GM12878 (cell line): ENCODE measurements around the gene TMX4. TPM values are rescaled to one million over a fixed set of nuclear protein-coding genes. Genes with fewer than 3 reads are reported as not detected.

Source experiments
- ATAC-seq: fragments of 200-7000 bp; cut with Tn5 transposase; 3 replicates; pipeline ENCODE4 v1.9.1; 2020; ENCODE audit warnings: mild to moderate bottlenecking, moderate library complexity
- BruUV-seq: library from RNA; stranded (reverse); fragments of 400-500 nt; replicated peaks from 2 replicates; lab custom pipeline; 2021; lab: Mats Ljungman, UMichigan
- CTCF ChIA-PET: fragments of 300-600 bp; sonication (Branson Sonifier 250); formaldehyde crosslinking; extraction: SDS; loops from one replicate; lab custom pipeline; 2021; ENCODE audit warnings: inconsistent platforms; lab: Yijun Ruan, JAX
- POLR2A ChIA-PET: fragments of 350-600 bp; formaldehyde crosslinking; extraction: SDS; loops from one replicate; lab custom pipeline; 2021; ENCODE audit warnings: inconsistent platforms; lab: Charles Lee
- RAD21 ChIA-PET: fragments of 300-600 bp; sonication (Branson Sonifier 250); formaldehyde crosslinking; loops from one replicate; lab custom pipeline; 2023; ENCODE audit warnings: antibody characterized with exemption; ENCODE audit not compliant: unreplicated experiment; lab: Charles Lee
- SMC1A ChIA-PET: fragments of 300-600 bp; sonication (Branson Sonifier 250); formaldehyde crosslinking; loops from one replicate; lab custom pipeline; 2023; ENCODE audit not compliant: unreplicated experiment, uncharacterized antibody; lab: Charles Lee
- DNase-seq: peaks from one replicate; pipeline ENCODE4 v3.0.0-alpha.2; 2011; ENCODE audit warnings: low read depth, low spot score
- FAIRE-seq: peaks from 3 replicates; lab custom pipeline; 2011; peaks lifted over from hg19 to GRCh38; lab: Jason Lieb, UNC
- H2AFZ ChIP-seq: 2 replicates; pipeline ENCODE4 v1.6.0; 2011; ENCODE audit warnings: low read depth, low read length, control low read depth; ENCODE audit not compliant: control insufficient read depth
- H3K27ac ChIP-seq: 2 replicates; pipeline ENCODE4 v1.5.1; 2011; ENCODE audit warnings: control low read depth; ENCODE audit not compliant: control insufficient read depth, insufficient read depth
- H3K27me3 ChIP-seq, 2 experiments: replicated peaks in 1 of 2; 2 replicates each; pipeline versions ENCODE4 v1.6.0 to v1.6.1; 2011; ENCODE audit warnings: low read length in 1 of 2; ENCODE audit not compliant: control insufficient read depth in 2 of 2, insufficient read depth in 2 of 2
- H3K36me3 ChIP-seq, 2 experiments: 2 replicates each; pipeline ENCODE4 v1.5.1; 2011; ENCODE audit warnings: low read length in 1 of 2; ENCODE audit not compliant: control insufficient read depth in 2 of 2, insufficient read depth in 2 of 2
- H3K4me1 ChIP-seq: 2 replicates; pipeline ENCODE4 v1.6.1; 2011; ENCODE audit warnings: mild to moderate bottlenecking, low read length, moderate library complexity, mixed read lengths; ENCODE audit not compliant: control insufficient read depth, insufficient read depth
- H3K4me2 ChIP-seq: 2 replicates; pipeline ENCODE4 v1.6.0; 2011; ENCODE audit warnings: control low read depth; ENCODE audit not compliant: control insufficient read depth, insufficient read depth
- H3K4me3 ChIP-seq: fragments of 200-600 bp; sonication (generic); 2 replicates; pipeline ENCODE4 v1.5.1; 2016
- H3K79me2 ChIP-seq: 2 replicates; pipeline ENCODE4 v1.6.0; 2011; ENCODE audit warnings: low read length; ENCODE audit not compliant: control insufficient read depth, insufficient read depth
- H3K9ac ChIP-seq: 2 replicates; pipeline ENCODE4 v1.8.0; 2011; ENCODE audit warnings: low read length, control low read depth, mixed read lengths; ENCODE audit not compliant: control insufficient read depth, insufficient read depth
- H3K9me3 ChIP-seq: replicated peaks from 3 replicates; pipeline ENCODE4 v1.5.1; 2011; ENCODE audit warnings: mild to moderate bottlenecking, low read length; ENCODE audit not compliant: control insufficient read depth, insufficient read depth
- H4K20me1 ChIP-seq: 2 replicates; pipeline ENCODE4 v1.6.0; 2011; ENCODE audit not compliant: control insufficient read depth, insufficient read depth
- ASH2L ChIP-seq: fragments of 300-600, 200-600 bp; sonication (generic); IDR thresholded peaks from 2 replicates; pipeline ENCODE4 v1.6.1; 2017; ENCODE audit warnings: low read depth, mild to moderate bottlenecking, borderline replicate concordance
- BHLHE40 ChIP-seq, 2 experiments: fragments of 450-650 bp in 1 of 2; IDR thresholded peaks; 2 replicates each; pipeline ENCODE4 v1.6.1; 2011 to 2017; ENCODE audit warnings: low read depth in 2 of 2, borderline replicate concordance in 1 of 2, improper control_type of control experiment in 1 of 2, low read length in 1 of 2, mild to moderate bottlenecking in 1 of 2
- EP300 ChIP-seq, 2 experiments: fragments of 150-350 bp in 1 of 2; IDR thresholded peaks; 2 replicates each; pipeline ENCODE4 v1.6.1; 2011 to 2012; ENCODE audit warnings: low read depth in 2 of 2, low read length in 2 of 2, borderline replicate concordance in 1 of 2, improper control_type of control experiment in 1 of 2, inconsistent platforms in 1 of 2; ENCODE audit not compliant: control insufficient read depth in 1 of 2
- GATAD2B ChIP-seq: fragments of 450-650 bp; conservative IDR thresholded peaks from 2 replicates; pipeline ENCODE4 v1.6.1; 2017; ENCODE audit warnings: low read depth, mild to moderate bottlenecking, moderate library complexity
- HDAC6 ChIP-seq: fragments of 200-600 bp; sonication (generic); IDR thresholded peaks from one replicate; pipeline ENCODE4 v1.8.0; 2017; ENCODE audit warnings: antibody characterized with exemption; ENCODE audit not compliant: unreplicated experiment
- NFYB ChIP-seq: IDR thresholded peaks from 2 replicates; pipeline ENCODE4 v1.6.1; 2011; ENCODE audit warnings: low read depth, mild to moderate bottlenecking, low read length, improper control_type of control experiment, moderate library complexity; ENCODE audit not compliant: insufficient read depth
- NRF1 ChIP-seq: conservative IDR thresholded peaks from 2 replicates; pipeline ENCODE4 v1.6.1; 2011; ENCODE audit warnings: mild to moderate bottlenecking, low read depth, low read length, improper control_type of control experiment
- PAX5 ChIP-seq: IDR thresholded peaks from 2 replicates; pipeline ENCODE4 v1.6.1; 2011; ENCODE audit warnings: low read depth, low read length, borderline replicate concordance
- RAD21 ChIP-seq: IDR thresholded peaks from 2 replicates; pipeline ENCODE4 v1.6.1; 2011; ENCODE audit warnings: mild to moderate bottlenecking, low read depth, low read length, moderate library complexity; ENCODE audit not compliant: insufficient read depth
- SREBF2 ChIP-seq: IDR thresholded peaks from 2 replicates; pipeline ENCODE4 v1.6.1; 2012; ENCODE audit warnings: mild to moderate bottlenecking, low read length
- TCF12 ChIP-seq: IDR thresholded peaks from 2 replicates; pipeline ENCODE4 v1.6.1; 2011; ENCODE audit warnings: low read depth, mild to moderate bottlenecking, low read length
- ZNF217 ChIP-seq: fragments of 450-650 bp; IDR thresholded peaks from 2 replicates; pipeline ENCODE4 v1.6.1; 2017; ENCODE audit warnings: antibody characterized with exemption, mild to moderate bottlenecking
- ZNF384 ChIP-seq: IDR thresholded peaks from 2 replicates; pipeline ENCODE4 v1.6.1; 2012; ENCODE audit warnings: low read depth, mild to moderate bottlenecking, low read length, improper control_type of control experiment, borderline replicate concordance
- ZNF622 ChIP-seq: fragments of 450-650 bp; IDR thresholded peaks from 2 replicates; pipeline ENCODE4 v1.6.1; 2017; ENCODE audit warnings: mild to moderate bottlenecking, inconsistent platforms
- WGBS: methylation state at CpG from one replicate; pipeline ENCODE4 v1.1.6; 2016; ENCODE audit warnings: low lambda C conversion rate; ENCODE audit not compliant: insufficient replicate concordance, insufficient coverage; ENCODE audit errors: missing lambda C conversion rate; 5-methylcytosine and 5-hydroxymethylcytosine counted together
- in situ Hi-C: fragments of 300-500 bp; cut with MboI; formaldehyde crosslinking; loops from 9 replicates; pipeline ENCODE4 v1.14.3; 2018; ENCODE audit warnings: mixed read lengths
- intact Hi-C: fragments of 100-400 bp; cut with micrococcal nuclease; formaldehyde crosslinking; loops from one replicate; pipeline ENCODE4 v1.14.2; 2022; ENCODE audit not compliant: unreplicated experiment
- polyA plus RNA-seq, 11 experiments: library from polyadenylated mRNA; depleted of rRNA in 4 of 11; unstranded in 6 of 11; stranded (reverse) in 5 of 11; fragments of >200 nt; fragmentation: Nextera tagmentation in 4 of 11; fragmentation: Illumina TruSeq in 1 of 11; extraction: Ambion mirVana in 4 of 11; extraction: Trizol in 1 of 11; gene quantifications; 1 replicate in 1 of 11; 2 replicates in 10 of 11; pipeline versions ENCODE4 v1.2.1 to v1.2.3, GENCODE V29; 2011 to 2016; ENCODE audit warnings: inconsistent platforms in 2 of 11, missing spikeins in 2 of 11, low read depth in 1 of 11
- total RNA-seq, 4 experiments: library from RNA; depleted of rRNA in 3 of 4; stranded (reverse); fragments of >200 nt in 3 of 4; fragmentation: Illumina TruSeq in 1 of 4; extraction: Trizol in 1 of 4; gene quantifications; 2 replicates each; pipeline versions ENCODE4 v1.2.1 to v1.2.3, GENCODE V29; 2013 to 2021
- TF ChIP-seq, protein P1 (sequence below): fragments of 450-650 bp; IDR thresholded peaks from 2 replicates; pipeline ENCODE4 v1.6.1; 2017; ENCODE audit warnings: borderline replicate concordance
- TF ChIP-seq, protein P2 (sequence below): fragments of 450-650 bp; IDR thresholded peaks from 2 replicates; pipeline ENCODE4 v1.6.1; 2017; ENCODE audit warnings: mild to moderate bottlenecking, moderate library complexity
- TF ChIP-seq, protein P3 (sequence below): fragments of 450-650 bp; IDR thresholded peaks from 2 replicates; pipeline ENCODE4 v1.6.1; 2017; ENCODE audit warnings: mild to moderate bottlenecking

TMX4 gene
- total and polyA plus RNA-seq, 10 of the 15 experiments (the other 5 are each of a cell fraction or from before 2014, with no cell fraction given), result 3.9 to 19.9 (median 11.1) TPM

DNA sequence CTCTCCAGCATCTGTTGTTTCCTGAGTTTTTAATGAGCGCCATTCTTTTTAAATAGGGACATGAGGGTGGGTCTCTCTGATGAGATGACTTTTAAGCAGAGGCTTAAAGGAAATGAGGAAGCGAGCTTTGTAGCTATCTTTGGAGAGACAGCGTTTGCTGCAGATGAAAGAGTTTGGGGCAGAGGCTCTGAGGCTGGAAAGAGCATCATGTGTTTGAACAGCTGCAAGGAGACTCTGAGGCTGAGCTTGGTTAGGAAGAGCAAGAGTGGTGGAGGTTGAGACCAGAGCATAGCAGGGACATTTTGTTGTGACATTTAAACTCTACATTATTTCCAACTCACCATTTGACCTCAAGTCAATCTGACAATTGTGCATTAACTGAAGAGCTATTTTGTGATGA lies 38.3 kb upstream of the TMX4 start:
- intact Hi-C loops, result no loop called here
- Histone ChIP-seq H2AFZ (no peak overlapping the region), H3K4me1 (no peaks in the 10 kb centered on the region), H3K9ac (no peak overlapping the region), H3K36me3 (no peaks in the 10 kb centered on the region), H3K27ac (no peak overlapping the region), H3K27me3 (no peaks in the 10 kb centered on the region), H4K20me1 (no peaks in the 10 kb centered on the region), H3K4me3 (no peak overlapping the region), H3K9me3 (no peaks in the 10 kb centered on the region), H3K4me2 (no peak overlapping the region), H3K79me2 (no peaks in the 10 kb centered on the region)
- ChIA-PET RAD21 (no interaction called here), CTCF (interaction anchor here (0.6 to 2.7 kb wide), 2 partner anchors 13 to 664 kb away, joined by 3 to 14 read pairs; no protein-coding TSS in a partner anchor), POLR2A (no interaction called here), SMC1A (interaction anchor here (1.0 kb wide), 2 partner anchors 10 to 92 kb away, joined by 3 read pairs; no protein-coding TSS in a partner anchor)
- ATAC-seq, result no peak
- no peak for DNase-seq
- in situ Hi-C loops, result no loop called here
- no peak for FAIRE-seq
- no TSS peak for BruUV-seq
- 12% methylated on average over 3 of the region's 3 CpGs for WGBS
- TF ChIP-seq HDAC6, result no peak
- TF ChIP-seq, protein P1, sequence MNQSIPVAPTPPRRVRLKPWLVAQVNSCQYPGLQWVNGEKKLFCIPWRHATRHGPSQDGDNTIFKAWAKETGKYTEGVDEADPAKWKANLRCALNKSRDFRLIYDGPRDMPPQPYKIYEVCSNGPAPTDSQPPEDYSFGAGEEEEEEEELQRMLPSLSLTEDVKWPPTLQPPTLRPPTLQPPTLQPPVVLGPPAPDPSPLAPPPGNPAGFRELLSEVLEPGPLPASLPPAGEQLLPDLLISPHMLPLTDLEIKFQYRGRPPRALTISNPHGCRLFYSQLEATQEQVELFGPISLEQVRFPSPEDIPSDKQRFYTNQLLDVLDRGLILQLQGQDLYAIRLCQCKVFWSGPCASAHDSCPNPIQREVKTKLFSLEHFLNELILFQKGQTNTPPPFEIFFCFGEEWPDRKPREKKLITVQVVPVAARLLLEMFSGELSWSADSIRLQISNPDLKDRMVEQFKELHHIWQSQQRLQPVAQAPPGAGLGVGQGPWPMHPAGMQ, result no peak
- TF ChIP-seq NRF1, result no peak
- TF ChIP-seq, protein P2, sequence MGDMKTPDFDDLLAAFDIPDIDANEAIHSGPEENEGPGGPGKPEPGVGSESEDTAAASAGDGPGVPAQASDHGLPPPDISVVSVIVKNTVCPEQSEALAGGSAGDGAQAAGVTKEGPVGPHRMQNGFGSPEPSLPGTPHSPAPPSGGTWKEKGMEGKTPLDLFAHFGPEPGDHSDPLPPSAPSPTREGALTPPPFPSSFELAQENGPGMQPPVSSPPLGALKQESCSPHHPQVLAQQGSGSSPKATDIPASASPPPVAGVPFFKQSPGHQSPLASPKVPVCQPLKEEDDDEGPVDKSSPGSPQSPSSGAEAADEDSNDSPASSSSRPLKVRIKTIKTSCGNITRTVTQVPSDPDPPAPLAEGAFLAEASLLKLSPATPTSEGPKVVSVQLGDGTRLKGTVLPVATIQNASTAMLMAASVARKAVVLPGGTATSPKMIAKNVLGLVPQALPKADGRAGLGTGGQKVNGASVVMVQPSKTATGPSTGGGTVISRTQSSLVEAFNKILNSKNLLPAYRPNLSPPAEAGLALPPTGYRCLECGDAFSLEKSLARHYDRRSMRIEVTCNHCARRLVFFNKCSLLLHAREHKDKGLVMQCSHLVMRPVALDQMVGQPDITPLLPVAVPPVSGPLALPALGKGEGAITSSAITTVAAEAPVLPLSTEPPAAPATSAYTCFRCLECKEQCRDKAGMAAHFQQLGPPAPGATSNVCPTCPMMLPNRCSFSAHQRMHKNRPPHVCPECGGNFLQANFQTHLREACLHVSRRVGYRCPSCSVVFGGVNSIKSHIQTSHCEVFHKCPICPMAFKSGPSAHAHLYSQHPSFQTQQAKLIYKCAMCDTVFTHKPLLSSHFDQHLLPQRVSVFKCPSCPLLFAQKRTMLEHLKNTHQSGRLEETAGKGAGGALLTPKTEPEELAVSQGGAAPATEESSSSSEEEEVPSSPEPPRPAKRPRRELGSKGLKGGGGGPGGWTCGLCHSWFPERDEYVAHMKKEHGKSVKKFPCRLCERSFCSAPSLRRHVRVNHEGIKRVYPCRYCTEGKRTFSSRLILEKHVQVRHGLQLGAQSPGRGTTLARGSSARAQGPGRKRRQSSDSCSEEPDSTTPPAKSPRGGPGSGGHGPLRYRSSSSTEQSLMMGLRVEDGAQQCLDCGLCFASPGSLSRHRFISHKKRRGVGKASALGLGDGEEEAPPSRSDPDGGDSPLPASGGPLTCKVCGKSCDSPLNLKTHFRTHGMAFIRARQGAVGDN, result no peak
- no peak for TF ChIP-seq ZNF384
- no peak for TF ChIP-seq ZNF622
- TF ChIP-seq NFYB, result no peak
- TF ChIP-seq SREBF2, result no peak
- no peak for TF ChIP-seq EP300 (IDR thresholded peaks at IDR 0.05; ENCODE audit: borderline replicate concordance in 1 of 2, control insufficient read depth in 1 of 2, low read depth in 2 of 2, low read length in 2 of 2)
- TF ChIP-seq, protein P3, sequence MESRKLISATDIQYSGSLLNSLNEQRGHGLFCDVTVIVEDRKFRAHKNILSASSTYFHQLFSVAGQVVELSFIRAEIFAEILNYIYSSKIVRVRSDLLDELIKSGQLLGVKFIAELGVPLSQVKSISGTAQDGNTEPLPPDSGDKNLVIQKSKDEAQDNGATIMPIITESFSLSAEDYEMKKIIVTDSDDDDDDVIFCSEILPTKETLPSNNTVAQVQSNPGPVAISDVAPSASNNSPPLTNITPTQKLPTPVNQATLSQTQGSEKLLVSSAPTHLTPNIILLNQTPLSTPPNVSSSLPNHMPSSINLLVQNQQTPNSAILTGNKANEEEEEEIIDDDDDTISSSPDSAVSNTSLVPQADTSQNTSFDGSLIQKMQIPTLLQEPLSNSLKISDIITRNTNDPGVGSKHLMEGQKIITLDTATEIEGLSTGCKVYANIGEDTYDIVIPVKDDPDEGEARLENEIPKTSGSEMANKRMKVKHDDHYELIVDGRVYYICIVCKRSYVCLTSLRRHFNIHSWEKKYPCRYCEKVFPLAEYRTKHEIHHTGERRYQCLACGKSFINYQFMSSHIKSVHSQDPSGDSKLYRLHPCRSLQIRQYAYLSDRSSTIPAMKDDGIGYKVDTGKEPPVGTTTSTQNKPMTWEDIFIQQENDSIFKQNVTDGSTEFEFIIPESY, result no peak
- TF ChIP-seq PAX5, result no peak
- TF ChIP-seq ASH2L, result no peak
- TF ChIP-seq ZNF217, result no peak
- TF ChIP-seq TCF12, result no peak
- TF ChIP-seq GATAD2B, result no peak
- TF ChIP-seq RAD21, result no peak
- no peak for TF ChIP-seq BHLHE40 (IDR thresholded peaks at IDR 0.05; ENCODE audit: borderline replicate concordance in 1 of 2, low read depth in 2 of 2, low read length in 1 of 2)
